Measurements from ENCODE around the gene H3-3A. TPM values are rescaled to one million over a fixed set of nuclear protein-coding genes. Genes with fewer than 3 reads are reported as not detected.

The H3-3A gene
- polyA plus RNA-seq, 1 of the 3 experiments (the other 2 are of a cell fraction), result 315 TPM

DNA sequence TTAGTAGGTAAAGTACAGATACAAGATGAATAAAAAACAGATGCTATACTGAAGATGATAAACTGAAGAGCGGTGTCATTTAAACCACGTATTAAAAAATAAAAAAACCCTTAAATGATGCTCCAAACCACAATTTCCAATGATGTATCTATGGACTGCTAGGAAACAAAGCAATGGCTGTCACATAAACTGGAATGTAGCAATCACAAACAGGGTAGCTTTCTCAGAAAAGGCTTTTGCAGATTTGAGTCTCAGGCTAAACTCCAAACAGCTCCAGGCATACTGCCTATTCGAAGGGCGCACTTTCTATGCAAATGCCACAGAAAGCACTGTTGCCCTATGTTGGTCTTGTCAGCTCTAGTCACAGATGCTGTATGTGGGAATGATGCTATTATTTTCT, 12.4 kb upstream of the H3-3A start:
- no peak for DNase-seq
- Histone ChIP-seq H3K4me3 (ENCODE audit: low read depth in 2 of 2, low read length in 1 of 2) (no peak overlapping the region), H2AFZ (ENCODE audit: low read depth) (no peak overlapping the region), H4K20me1 (ENCODE audit: insufficient read depth) (no peaks in the 10 kb centered on the region), H3K9me2 (no peaks in the 10 kb centered on the region), H3K9me3 (no peaks in the 10 kb centered on the region), H3K79me2 (ENCODE audit: insufficient read depth) (no peaks in the 10 kb centered on the region), H3F3A (replicated peaks; ENCODE audit: insufficient read depth) (no peaks in the 10 kb centered on the region), H3K36me3 (replicated peaks in 1 of 2; ENCODE audit: control insufficient read depth in 1 of 2, insufficient read depth in 2 of 2, low read length in 1 of 2) (peaks cover 0 to 3% of the 10 kb centered on the region in 2 experiments), H3K27me3 (ENCODE audit: insufficient read depth) (no peaks in the 10 kb centered on the region), H3K4me1 (ENCODE audit: control insufficient read depth in 1 of 2, insufficient read depth in 2 of 2, low read depth in 1 of 2, low read length in 1 of 2) (no peaks in the 10 kb centered on the region), H3K27ac (ENCODE audit: low read depth in 2 of 2, low read length in 1 of 2) (0 out of 4 replicates have a peak overlapping the region, but pooled peaks of 1 of the 2 experiments have one; percentile 6), H3K4me2 (no peak overlapping the region), H3K9ac (no peak overlapping the region)
- ChIA-PET POLR2A (interaction anchor here (0.9 to 1.2 kb wide), 2 partner anchors 12 to 51 kb away, joined by 3 to 8 read pairs; partner anchors contain the start of genes H3-3A and SDE2), CTCF (interaction anchor here (0.9 to 2.1 kb wide), 2 partner anchors 13 to 15 kb away, joined by 3 to 6 read pairs; partner anchors contain the start of gene H3-3A)
- 95% methylated on average over 4 of the region's 4 CpGs for WGBS (ENCODE audit: low lambda C conversion rate)
- TF ChIP-seq, protein P1, sequence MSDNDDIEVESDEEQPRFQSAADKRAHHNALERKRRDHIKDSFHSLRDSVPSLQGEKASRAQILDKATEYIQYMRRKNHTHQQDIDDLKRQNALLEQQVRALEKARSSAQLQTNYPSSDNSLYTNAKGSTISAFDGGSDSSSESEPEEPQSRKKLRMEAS (IDR thresholded peaks at IDR 0.05; ENCODE audit: low read depth), result no peak
- TF ChIP-seq RXRA (IDR thresholded peaks at IDR 0.05; ENCODE audit: borderline replicate concordance, low read depth) (no peak), FOXM1 (IDR thresholded peaks at IDR 0.05; ENCODE audit: low read depth) (no peak), RAD21 (IDR thresholded peaks at IDR 0.05; ENCODE audit: low read length) (no peak)

DNA sequence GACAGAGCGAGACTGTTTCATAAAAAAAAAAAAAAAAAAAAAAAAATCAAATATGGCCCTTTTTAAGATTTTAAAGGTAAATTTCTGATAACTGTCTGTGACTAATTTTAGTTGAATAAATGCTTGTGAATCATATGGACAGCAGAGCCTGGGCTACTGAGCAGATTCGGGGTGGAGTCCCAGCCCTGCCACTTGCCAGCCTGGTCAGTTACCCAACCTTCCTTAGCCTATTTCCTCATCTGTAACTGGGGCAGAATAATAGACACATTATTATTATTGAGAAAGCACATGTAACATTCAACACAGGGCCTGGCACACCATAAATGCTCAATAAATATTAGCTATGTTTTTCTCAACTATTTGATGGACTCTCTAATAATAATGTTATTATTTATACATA, 11.2 kb upstream of the H3-3A start:
- CTCF ChIA-PET, result interaction anchor here (1.0 to 2.1 kb wide), 4 partner anchors 10 to 74 kb away, joined by 3 to 6 read pairs (median 3); no protein-coding TSS in a partner anchor
- 89% methylated on average over 2 of the region's 2 CpGs for WGBS (ENCODE audit: low lambda C conversion rate)
- POLR2A ChIA-PET, result no interaction called here
- TF ChIP-seq MEF2A (IDR thresholded peaks at IDR 0.05; ENCODE audit: borderline replicate concordance, low read depth) (no peak), POLR2AphosphoS5 (IDR thresholded peaks at IDR 0.05; ENCODE audit: low read depth, low read length) (no peak), MXI1 (IDR thresholded peaks at IDR 0.05; ENCODE audit: low read depth, low read length) (no peak), TCF12 (IDR thresholded peaks at IDR 0.05) (no peak)
- TF ChIP-seq, protein P2, sequence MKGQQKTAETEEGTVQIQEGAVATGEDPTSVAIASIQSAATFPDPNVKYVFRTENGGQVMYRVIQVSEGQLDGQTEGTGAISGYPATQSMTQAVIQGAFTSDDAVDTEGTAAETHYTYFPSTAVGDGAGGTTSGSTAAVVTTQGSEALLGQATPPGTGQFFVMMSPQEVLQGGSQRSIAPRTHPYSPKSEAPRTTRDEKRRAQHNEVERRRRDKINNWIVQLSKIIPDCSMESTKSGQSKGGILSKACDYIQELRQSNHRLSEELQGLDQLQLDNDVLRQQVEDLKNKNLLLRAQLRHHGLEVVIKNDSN (IDR thresholded peaks at IDR 0.05; ENCODE audit: borderline replicate concordance, low read depth), result no peak
- TF ChIP-seq, protein P3, sequence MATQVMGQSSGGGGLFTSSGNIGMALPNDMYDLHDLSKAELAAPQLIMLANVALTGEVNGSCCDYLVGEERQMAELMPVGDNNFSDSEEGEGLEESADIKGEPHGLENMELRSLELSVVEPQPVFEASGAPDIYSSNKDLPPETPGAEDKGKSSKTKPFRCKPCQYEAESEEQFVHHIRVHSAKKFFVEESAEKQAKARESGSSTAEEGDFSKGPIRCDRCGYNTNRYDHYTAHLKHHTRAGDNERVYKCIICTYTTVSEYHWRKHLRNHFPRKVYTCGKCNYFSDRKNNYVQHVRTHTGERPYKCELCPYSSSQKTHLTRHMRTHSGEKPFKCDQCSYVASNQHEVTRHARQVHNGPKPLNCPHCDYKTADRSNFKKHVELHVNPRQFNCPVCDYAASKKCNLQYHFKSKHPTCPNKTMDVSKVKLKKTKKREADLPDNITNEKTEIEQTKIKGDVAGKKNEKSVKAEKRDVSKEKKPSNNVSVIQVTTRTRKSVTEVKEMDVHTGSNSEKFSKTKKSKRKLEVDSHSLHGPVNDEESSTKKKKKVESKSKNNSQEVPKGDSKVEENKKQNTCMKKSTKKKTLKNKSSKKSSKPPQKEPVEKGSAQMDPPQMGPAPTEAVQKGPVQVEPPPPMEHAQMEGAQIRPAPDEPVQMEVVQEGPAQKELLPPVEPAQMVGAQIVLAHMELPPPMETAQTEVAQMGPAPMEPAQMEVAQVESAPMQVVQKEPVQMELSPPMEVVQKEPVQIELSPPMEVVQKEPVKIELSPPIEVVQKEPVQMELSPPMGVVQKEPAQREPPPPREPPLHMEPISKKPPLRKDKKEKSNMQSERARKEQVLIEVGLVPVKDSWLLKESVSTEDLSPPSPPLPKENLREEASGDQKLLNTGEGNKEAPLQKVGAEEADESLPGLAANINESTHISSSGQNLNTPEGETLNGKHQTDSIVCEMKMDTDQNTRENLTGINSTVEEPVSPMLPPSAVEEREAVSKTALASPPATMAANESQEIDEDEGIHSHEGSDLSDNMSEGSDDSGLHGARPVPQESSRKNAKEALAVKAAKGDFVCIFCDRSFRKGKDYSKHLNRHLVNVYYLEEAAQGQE (IDR thresholded peaks at IDR 0.05; ENCODE audit: low read depth, low read length), result no peak
- Histone ChIP-seq H3K9ac (no peak overlapping the region), H2AFZ (ENCODE audit: low read depth) (no peak overlapping the region), H3K9me3 (no peaks in the 10 kb centered on the region), H3K4me1 (ENCODE audit: control insufficient read depth in 1 of 2, insufficient read depth in 2 of 2, low read depth in 1 of 2, low read length in 1 of 2) (no peaks in the 10 kb centered on the region), H4K20me1 (ENCODE audit: insufficient read depth) (no peaks in the 10 kb centered on the region), H3K27me3 (ENCODE audit: insufficient read depth) (no peaks in the 10 kb centered on the region), H3K79me2 (ENCODE audit: insufficient read depth) (no peaks in the 10 kb centered on the region), H3K4me2 (no peak overlapping the region), H3K36me3 (replicated peaks in 1 of 2; ENCODE audit: control insufficient read depth in 1 of 2, insufficient read depth in 2 of 2, low read length in 1 of 2) (peaks cover 0 to 3% of the 10 kb centered on the region in 2 experiments), H3K9me2 (no peaks in the 10 kb centered on the region), H3F3A (replicated peaks; ENCODE audit: insufficient read depth) (no peaks in the 10 kb centered on the region), H3K4me3 (ENCODE audit: low read depth in 2 of 2, low read length in 1 of 2) (no peak overlapping the region), H3K27ac (ENCODE audit: low read depth in 2 of 2, low read length in 1 of 2) (no peak overlapping the region)
- no peak for DNase-seq
